Spinal cord (tissue), 10 donors: ENCODE results near the gene PARN. TPM values are rescaled to one million over a fixed set of nuclear protein-coding genes. Genes with fewer than 3 reads are reported as not detected.

Experiments
- DNase-seq, 6 donors: peaks; one replicate each; pipeline versions ENCODE4 v3.0.0 to v3.0.0-alpha.2; 2013 to 2015; ENCODE audit warnings: low spot score in 6 of 6, low read depth in 4 of 6
- H3K27ac ChIP-seq: one replicate; pipeline ENCODE4 v1.5.1; 2013; ENCODE audit warnings: low read depth, low read length, control low read depth
- H3K27me3 ChIP-seq: one replicate; pipeline ENCODE4 v1.6.1; 2013; ENCODE audit warnings: low read length; ENCODE audit not compliant: control insufficient read depth, insufficient read depth
- H3K36me3 ChIP-seq: one replicate; pipeline ENCODE4 v1.6.1; 2013; ENCODE audit warnings: low read length; ENCODE audit not compliant: control insufficient read depth, insufficient read depth
- H3K4me1 ChIP-seq: one replicate; pipeline ENCODE4 v1.6.1; 2013; ENCODE audit warnings: low read length; ENCODE audit not compliant: control insufficient read depth, insufficient read depth
- H3K4me3 ChIP-seq: one replicate; pipeline ENCODE4 v1.5.1; 2013; ENCODE audit warnings: low read depth, low read length, control low read depth
- H3K9me3 ChIP-seq: one replicate; pipeline ENCODE4 v1.6.1; 2013; ENCODE audit warnings: low read length; ENCODE audit not compliant: control insufficient read depth, insufficient read depth
- WGBS: methylation state at CpG from one replicate; pipeline ENCODE4 v1.1.5; 2013; ENCODE audit warnings: missing lambda C conversion rate; ENCODE audit not compliant: insufficient coverage; 5-methylcytosine and 5-hydroxymethylcytosine counted together
- polyA plus RNA-seq, 2 donors: library from polyadenylated mRNA; unstranded; fragments of 120-200 nt; gene quantifications; one replicate each; pipeline ENCODE4 v1.2.1, GENCODE V29; 2013; ENCODE audit not compliant: insufficient read length in 2 of 2
- total RNA-seq, 2 donors: library from RNA; depleted of rRNA in 1 of 2; stranded (reverse); fragments of 120-200 nt in 1 of 2; fragments of >200 nt in 1 of 2; gene quantifications; one replicate each; pipeline versions ENCODE4 v1.2.3 to v1.2.4, GENCODE V29; 2013 to 2014
- donor health status: healthy.

PARN gene
- total and polyA plus RNA-seq, 4 donors: 23.5 to 33.6 (median 25.2) TPM

DNA sequence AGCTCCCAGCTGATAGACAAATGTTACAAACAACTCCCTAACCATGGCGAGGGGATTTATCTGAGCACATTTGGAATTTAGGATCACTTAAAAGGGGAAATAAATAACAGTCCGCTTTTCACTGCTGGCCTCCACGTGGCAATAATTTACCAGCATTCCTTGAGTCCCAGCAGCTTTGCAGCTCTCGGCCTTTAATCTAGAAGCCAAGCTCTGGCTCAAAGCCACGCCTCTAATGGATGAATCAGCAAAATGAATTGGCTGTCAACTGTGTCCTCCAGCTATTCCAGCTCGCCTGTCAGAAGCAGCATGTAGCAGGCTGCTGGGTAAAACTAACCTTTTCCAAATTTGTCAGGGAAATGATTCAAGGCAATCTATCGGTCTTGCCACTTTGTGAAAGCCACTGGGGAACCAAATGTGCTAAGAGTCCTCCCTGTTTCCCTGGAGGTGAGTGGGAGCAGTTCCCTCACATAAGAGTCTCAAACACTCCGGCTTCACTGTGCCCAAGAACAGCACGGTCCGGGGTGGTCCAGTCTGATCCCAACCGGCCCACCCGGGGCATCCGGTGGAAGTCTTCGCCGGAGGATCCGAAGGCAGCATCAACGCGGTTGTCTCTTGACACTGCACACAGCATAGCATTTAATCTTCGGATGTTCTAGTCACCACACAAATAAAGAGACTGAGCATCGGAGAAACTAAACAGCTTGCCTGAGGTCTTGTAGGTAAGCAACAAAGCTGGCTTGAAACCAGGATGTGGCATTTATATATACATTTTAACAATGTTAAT lies 143.3 kb downstream of the PARN start:
- H3K27ac ChIP-seq: no peak overlapping the region
- WGBS: 10% methylated on average over 17 of the region's 20 CpGs
- peaks cover 12% of the 10 kb centered on the region for H3K4me1 ChIP-seq
- peaks cover 4% of the 10 kb centered on the region for H3K36me3 ChIP-seq
- DNase-seq: peak; percentile 47 to 93 (median 64)
- no peaks in the 10 kb centered on the region for H3K27me3 ChIP-seq
- H3K9me3 ChIP-seq: no peaks in the 10 kb centered on the region
- H3K4me3 ChIP-seq: peak overlapping the region; percentile 2

DNA sequence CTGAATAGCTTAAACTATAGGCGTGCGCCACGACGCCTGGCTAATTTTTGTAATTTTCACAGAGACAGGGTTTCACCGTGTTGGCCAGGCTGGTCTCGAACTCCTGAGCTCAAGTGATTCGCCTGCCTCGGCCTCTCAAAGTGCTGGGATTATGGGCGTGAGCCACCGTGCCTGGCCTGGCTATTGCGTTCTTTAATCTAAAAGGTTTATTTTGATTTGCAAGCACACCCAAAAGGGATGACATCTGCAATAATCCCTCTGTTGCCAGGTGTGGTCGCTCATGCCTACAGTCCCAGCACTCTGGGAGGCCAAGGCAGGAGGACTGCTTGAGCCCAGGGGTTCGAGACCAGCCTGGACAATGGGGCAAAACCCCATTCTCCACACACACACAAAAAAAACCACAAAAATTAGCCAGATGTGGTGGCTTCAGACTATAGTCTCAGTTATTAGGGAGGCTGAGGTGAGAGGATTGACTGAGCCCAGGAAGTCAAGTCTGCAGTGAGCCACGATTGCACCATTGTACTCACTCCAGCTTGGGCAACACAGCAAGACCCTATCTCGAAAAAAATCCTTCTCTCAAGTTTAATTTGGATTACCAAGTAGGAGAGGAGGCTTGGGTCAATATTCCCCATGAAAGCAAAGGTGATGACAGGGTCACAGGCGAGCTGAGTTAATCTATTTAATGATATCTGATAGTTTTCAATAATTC lies 144.1 kb downstream of the PARN start:
- H3K9me3 ChIP-seq: no peaks in the 10 kb centered on the region
- over 99% methylated on average over 12 of the region's 16 CpGs for WGBS
- H3K36me3 ChIP-seq: peaks cover 4% of the 10 kb centered on the region
- H3K27me3 ChIP-seq: no peaks in the 10 kb centered on the region
- no peak for DNase-seq
- peaks cover 12% of the 10 kb centered on the region for H3K4me1 ChIP-seq
- H3K27ac ChIP-seq: no peak overlapping the region
- H3K4me3 ChIP-seq: no peak overlapping the region

DNA sequence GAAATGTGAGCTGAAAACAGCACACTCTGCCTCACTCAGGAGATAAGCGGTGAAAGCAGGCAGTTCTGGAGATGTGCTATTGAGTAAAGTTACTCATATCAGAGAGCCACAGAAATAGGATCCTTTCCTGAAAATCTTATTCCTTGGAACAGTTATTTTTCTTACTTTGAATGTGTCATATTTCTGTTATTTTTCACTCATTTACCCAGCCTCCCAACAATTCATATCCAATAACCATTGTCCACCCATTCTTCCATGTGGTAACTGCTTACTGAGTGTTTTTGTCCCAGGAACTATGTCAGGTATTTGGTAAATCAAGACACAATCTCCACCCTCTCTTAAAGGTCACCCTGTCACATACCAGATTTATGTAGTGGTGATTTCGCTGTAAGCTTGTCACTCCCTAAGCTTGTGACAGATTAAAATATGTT lies 144.9 kb downstream of the PARN start:
- Histone ChIP-seq H3K4me1 (peaks cover 12% of the 10 kb centered on the region), H3K27ac (no peak overlapping the region)

DNA sequence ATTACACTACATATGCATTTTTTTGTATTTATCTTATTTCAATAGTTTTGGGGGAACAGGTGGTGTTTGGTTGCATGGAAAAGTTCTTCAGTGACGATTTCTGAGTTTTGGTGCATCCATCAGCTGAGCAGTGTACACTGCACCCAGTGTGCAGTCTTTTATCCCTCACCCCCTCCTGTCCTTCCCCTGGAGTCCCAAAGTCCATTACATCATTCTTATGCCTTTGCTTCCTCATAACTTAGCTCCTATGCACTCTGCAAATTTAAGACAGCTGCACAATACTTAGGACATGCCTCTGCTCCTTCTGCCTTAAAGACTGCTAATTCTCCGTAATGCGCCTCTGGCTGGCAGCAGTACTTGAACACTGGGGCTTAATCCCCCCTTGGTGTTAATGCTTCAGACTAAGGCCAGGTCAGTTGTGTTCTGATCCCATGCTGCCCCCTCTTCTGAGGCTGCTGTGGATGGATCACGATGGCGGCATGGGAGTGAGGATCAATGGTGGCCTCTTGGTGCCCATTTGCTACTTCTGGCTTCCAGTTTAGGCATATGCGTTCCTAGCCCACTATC lies 146.2 kb downstream of the PARN start:
- 91% methylated on average over 5 of the region's 6 CpGs for WGBS
- no peaks in the 10 kb centered on the region for H3K9me3 ChIP-seq
- no peak overlapping the region for H3K27ac ChIP-seq
- no peak overlapping the region for H3K4me3 ChIP-seq
- H3K4me1 ChIP-seq: peaks cover 9% of the 10 kb centered on the region
- H3K27me3 ChIP-seq: no peaks in the 10 kb centered on the region
- peaks cover 4% of the 10 kb centered on the region for H3K36me3 ChIP-seq
- no peak for DNase-seq

More for the DNA sequence above, 144.9 kb downstream of the PARN start:
- Histone ChIP-seq H3K4me3 (no peak overlapping the region), H3K27me3 (no peaks in the 10 kb centered on the region), H3K36me3 (peaks cover 4% of the 10 kb centered on the region), H3K9me3 (no peaks in the 10 kb centered on the region)
- WGBS: no CpG with 5 or more reads among the region's 2 CpGs
- DNase-seq: no peak

DNA sequence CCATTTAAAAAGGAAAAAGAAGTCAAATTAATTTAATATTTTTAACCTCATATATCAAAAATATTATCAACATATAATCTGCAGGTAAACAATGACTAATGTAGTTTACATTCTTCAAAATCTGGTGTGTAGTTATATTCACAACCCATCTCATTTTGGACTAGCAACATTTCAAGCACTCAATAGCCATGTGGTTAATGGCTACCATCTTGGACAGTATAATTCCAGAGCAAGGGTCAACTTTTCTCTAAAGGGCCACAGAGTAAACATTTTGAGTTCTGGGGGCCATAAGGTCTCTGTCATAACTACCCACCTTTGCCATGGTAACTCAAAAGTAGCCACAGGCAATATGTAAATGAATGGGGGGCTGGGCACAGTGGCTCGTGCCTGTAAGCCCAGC lies 153.9 kb downstream of the PARN start:
- no peaks in the 10 kb centered on the region for H3K9me3 ChIP-seq
- no peaks in the 10 kb centered on the region for H3K4me1 ChIP-seq
- no CpG with 5 or more reads among the region's 1 CpG for WGBS
- no peak overlapping the region for H3K4me3 ChIP-seq
- no peak for DNase-seq
- no peaks in the 10 kb centered on the region for H3K27me3 ChIP-seq
- no peak overlapping the region for H3K27ac ChIP-seq
- no peaks in the 10 kb centered on the region for H3K36me3 ChIP-seq

DNA sequence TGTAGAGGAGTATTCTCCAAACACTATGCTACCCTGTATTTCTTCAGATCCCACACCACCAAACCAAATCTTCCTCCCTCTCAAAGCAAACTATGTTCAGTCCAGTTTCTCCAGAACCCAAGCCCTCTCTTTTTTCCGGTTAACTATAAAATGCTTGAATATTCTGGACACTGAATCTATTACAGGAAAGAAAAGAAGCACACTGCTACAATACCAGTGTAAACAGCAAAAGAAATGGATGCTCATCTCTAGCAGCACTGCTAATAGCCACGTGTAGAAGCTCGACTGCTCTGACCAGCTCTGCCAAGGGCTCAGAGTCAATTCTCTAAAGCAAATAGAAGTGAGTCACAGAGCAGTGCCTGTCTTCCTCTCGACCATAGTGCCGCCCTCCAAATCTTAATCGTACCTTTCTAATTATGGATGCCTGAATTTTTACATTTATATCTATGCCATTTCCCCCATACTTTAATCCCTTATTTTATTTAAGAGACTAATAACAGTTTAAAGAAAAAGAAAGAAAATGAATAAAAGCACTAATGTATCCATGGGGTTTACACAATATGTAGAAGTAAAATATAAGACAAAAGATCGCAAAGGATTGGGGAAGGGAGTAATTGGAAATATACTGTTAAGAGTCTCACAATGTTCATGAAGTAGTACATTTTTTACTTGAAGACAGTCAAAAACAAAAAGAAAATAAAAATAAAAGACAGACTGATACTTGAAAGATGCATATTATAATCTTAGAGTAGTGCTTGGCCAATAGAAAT lies 154.5 kb downstream of the PARN start:
- DNase-seq: no peak
- Histone ChIP-seq H3K4me1 (no peaks in the 10 kb centered on the region), H3K4me3 (no peak overlapping the region), H3K27ac (no peak overlapping the region), H3K27me3 (no peaks in the 10 kb centered on the region), H3K9me3 (no peaks in the 10 kb centered on the region), H3K36me3 (no peaks in the 10 kb centered on the region)
- 61% methylated on average over 4 of the region's 7 CpGs for WGBS

DNA sequence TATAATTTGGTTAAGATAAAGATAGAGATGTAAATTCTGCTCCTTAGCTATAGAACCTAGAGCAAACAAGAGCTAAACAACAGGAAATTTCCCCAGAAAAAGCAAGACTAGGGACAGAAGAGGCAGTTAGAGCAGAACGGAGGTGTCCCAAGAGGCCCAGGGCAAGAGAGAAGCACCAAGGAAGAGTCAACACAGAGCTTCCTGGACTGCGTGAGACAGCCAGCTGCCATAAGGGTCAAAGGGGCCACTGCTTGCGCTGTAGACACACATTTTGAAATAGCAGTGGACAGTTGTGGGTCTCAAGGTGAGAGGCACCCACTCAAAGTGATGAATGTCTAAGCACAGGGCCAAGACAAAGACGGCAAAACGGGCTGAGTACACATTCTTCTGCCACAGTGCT lies 156.6 kb downstream of the PARN start:
- Histone ChIP-seq H3K36me3 (no peaks in the 10 kb centered on the region), H3K4me1 (no peaks in the 10 kb centered on the region), H3K9me3 (no peaks in the 10 kb centered on the region), H3K4me3 (no peak overlapping the region), H3K27me3 (no peaks in the 10 kb centered on the region), H3K27ac (no peak overlapping the region)
- 86% methylated on average over 3 of the region's 5 CpGs for WGBS
- no peak for DNase-seq

DNA sequence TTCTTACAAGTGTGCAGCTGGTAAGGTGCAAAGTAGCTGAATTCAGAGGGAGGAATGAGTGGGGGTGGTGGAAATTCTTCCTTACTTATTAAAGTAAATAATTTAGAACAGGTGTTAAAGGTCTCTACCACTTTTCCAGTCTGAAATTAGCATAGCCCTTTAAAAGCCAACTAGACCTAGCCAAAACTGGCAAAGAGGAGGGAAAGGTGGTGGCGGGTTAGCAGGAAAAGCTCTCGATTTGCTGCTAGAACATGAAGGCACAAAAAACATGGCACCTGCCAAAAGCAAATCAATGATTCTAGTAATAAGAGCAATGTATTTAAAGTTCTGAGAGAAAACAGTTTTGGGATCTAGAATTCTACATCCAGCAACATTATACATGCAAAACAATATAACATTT lies 157.7 kb downstream of the PARN start:
- no peaks in the 10 kb centered on the region for H3K4me1 ChIP-seq
- no peak overlapping the region for H3K4me3 ChIP-seq
- no peaks in the 10 kb centered on the region for H3K9me3 ChIP-seq
- WGBS: no CpG with 5 or more reads among the region's 2 CpGs
- no peak overlapping the region for H3K27ac ChIP-seq
- no peaks in the 10 kb centered on the region for H3K27me3 ChIP-seq
- no peaks in the 10 kb centered on the region for H3K36me3 ChIP-seq
- DNase-seq: no peak

DNA sequence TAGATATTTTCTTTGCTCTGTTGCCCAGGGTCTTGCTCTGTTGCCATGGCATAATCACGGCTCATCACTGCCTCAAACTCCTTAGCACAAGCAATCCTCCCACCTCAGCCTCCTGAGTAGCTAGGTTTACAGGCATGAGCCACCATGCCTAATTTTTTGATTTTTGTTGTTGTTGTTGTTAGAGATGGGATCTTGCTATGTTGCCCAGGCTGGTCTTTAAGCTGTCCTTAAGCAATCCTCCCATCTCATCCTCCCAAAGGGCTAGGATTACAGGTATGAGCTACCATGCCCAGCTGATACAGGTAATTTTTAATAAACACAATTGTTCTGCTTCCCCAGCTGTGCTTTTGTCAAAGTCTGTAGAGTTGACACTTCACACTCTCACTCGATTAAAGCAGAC lies 159.3 kb downstream of the PARN start:
- no peaks in the 10 kb centered on the region for H3K9me3 ChIP-seq
- H3K4me3 ChIP-seq: no peak overlapping the region
- H3K27me3 ChIP-seq: no peaks in the 10 kb centered on the region
- WGBS: no CpG with 5 or more reads among the region's 2 CpGs
- no peaks in the 10 kb centered on the region for H3K36me3 ChIP-seq
- H3K4me1 ChIP-seq: no peaks in the 10 kb centered on the region
- no peak overlapping the region for H3K27ac ChIP-seq
- no peak for DNase-seq
